ENCODE data around the gene AMPD3.
A peak's percentile ranks its signal among the peaks of the same experiment; 100 is the strongest.

AMPD3 gene

GRCh38 chr11:10460611-10461275 is 5.7 kb downstream of the AMPD3 start:
- DNase-seq (ENCODE audit: low spot score) = no peak

GRCh38 chr11:10461276-10461790 is 6.3 kb downstream of the AMPD3 start:
- DNase-seq (ENCODE audit: low spot score) = no peak

- DNase-seq (ENCODE audit: low spot score) = no peak
Measured at GRCh38 chr11:10462746-10463300, 7.8 kb downstream of the AMPD3 start.

- DNase-seq (ENCODE audit: low spot score) = no peak
Measured at GRCh38 chr11:10473371-10473770, 18.3 kb downstream of the AMPD3 start.

GRCh38 chr11:10474551-10474950 is 19.5 kb downstream of the AMPD3 start:
- DNase-seq (ENCODE audit: low spot score) = no peak

- DNase-seq (ENCODE audit: low spot score) = no peak
Measured at GRCh38 chr11:10476342-10476741, 21.3 kb downstream of the AMPD3 start.

GRCh38 chr11:10476927-10477689 is 22.0 kb downstream of the AMPD3 start:
- no peak for DNase-seq (ENCODE audit: low spot score)

GRCh38 chr11:10477690-10478046 is 22.6 kb downstream of the AMPD3 start:
- DNase-seq (ENCODE audit: low spot score) = no peak

GRCh38 chr11:10478066-10478465 is 23.0 kb downstream of the AMPD3 start:
- no peak for DNase-seq (ENCODE audit: low spot score)

- no peak for DNase-seq (ENCODE audit: low spot score)
Measured at GRCh38 chr11:10478574-10479550, 23.8 kb downstream of the AMPD3 start.

GRCh38 chr11:10480026-10480425 is 25.0 kb downstream of the AMPD3 start:
- no peak for DNase-seq (ENCODE audit: low spot score)

GRCh38 chr11:10480760-10481159 is 25.7 kb downstream of the AMPD3 start:
- DNase-seq (ENCODE audit: low spot score) = peak; percentile 63

- no peak for DNase-seq (ENCODE audit: low spot score)
Measured at GRCh38 chr11:10481560-10482349, 26.7 kb downstream of the AMPD3 start.

GRCh38 chr11:10483174-10483573 is 28.1 kb downstream of the AMPD3 start:
- DNase-seq (ENCODE audit: low spot score) = no peak

- no peak for DNase-seq (ENCODE audit: low spot score)
Measured at GRCh38 chr11:10483584-10483983, 28.5 kb downstream of the AMPD3 start.

GRCh38 chr11:10484461-10485180 is 29.6 kb downstream of the AMPD3 start:
- no peak for DNase-seq (ENCODE audit: low spot score)

GRCh38 chr11:10485646-10486045 is 30.6 kb downstream of the AMPD3 start:
- DNase-seq (ENCODE audit: low spot score) = no peak

GRCh38 chr11:10486161-10486840 is 31.2 kb downstream of the AMPD3 start:
- DNase-seq (ENCODE audit: low spot score) = no peak

GRCh38 chr11:10487002-10487647 is 32.1 kb downstream of the AMPD3 start:
- no peak for DNase-seq (ENCODE audit: low spot score)
